DMS 273 (cell line): ENCODE data around the gene MYO1H.

Experiments
- DNase-seq: peaks from one replicate; lab custom pipeline; 2025; ENCODE audit not compliant: unreplicated experiment; lab: John Stamatoyannopoulos, UW

Gene MYO1H

DNA sequence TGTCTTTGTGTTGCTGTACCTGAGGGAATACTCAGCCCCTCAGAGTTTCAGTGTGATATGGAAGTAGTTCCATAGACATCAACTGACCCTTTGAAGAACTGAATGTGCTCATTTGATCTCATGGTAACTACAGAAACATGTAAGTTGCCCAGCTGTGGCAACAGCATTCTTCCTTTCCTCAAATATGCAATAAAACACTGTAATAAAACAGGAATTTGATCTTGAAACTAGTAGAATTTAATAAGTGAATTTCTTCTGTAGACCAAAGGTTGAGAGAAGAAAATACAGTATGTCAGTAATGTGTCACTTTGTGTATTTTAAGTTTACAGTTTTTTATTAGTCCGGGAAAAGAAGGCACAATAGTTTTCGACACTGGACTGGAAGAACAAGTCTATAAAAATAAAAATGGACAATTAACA is 97.5 kb downstream of the MYO1H start:
- no peak for DNase-seq

DNA sequence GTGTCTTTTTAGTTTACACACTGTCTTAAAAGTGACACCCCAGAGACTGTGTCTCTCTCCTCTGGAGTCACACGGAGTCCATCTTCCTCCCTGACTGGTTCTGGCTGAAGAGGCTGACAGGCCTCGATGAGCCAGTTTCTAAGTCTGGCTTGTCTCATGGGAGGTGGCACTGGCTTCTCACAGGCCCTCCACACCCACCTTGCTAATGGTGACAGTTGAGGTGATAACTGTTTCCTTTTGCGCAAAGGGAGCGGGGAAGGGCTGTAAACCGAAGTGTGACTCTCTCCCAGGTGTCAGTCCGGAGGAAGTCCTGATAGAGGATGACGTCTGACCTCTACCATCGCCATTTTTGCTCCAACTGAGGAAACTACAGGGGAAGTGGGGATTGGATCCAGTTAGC is 99.2 kb downstream of the MYO1H start:
- no peak for DNase-seq

DNA sequence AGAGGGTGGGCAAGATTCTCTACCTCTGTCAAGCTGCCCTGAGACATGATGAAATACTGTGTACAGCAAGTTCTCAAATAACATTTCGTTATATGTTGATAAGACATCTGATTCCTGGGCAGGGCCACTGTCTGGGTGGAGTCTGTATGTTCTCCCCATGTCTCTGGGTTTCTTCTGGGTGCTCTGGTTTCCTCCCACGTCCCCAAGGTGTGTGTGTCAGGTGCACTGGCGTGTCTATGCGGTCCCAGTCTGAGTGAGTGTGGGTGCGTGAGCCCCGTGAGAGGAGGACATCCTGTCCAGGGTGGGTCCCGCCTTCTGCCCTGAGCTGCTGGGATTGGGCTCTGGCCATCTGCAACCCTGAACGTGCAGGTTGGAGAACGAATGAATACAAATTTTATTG is 99.8 kb downstream of the MYO1H start:
- DNase-seq: no peak

DNA sequence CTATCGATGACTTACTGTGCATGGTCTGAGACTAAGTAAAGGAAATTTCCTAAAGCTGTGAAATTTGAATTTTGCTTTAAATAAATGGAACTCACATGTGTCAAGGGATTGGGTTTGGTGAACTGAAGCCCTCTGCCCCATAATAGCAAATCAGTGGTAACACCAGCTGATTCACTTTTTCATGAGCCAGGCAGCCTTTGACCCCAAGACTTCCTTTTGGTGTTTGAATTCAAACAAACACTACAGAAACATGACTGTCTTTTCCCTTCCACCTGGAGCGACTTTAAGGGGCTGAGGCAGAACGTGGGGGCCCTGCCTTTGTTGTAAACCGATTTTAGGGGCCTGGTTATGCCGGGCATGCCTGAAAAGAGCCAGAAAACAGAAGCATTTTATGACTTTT is 100.6 kb downstream of the MYO1H start:
- DNase-seq: no peak

DNA sequence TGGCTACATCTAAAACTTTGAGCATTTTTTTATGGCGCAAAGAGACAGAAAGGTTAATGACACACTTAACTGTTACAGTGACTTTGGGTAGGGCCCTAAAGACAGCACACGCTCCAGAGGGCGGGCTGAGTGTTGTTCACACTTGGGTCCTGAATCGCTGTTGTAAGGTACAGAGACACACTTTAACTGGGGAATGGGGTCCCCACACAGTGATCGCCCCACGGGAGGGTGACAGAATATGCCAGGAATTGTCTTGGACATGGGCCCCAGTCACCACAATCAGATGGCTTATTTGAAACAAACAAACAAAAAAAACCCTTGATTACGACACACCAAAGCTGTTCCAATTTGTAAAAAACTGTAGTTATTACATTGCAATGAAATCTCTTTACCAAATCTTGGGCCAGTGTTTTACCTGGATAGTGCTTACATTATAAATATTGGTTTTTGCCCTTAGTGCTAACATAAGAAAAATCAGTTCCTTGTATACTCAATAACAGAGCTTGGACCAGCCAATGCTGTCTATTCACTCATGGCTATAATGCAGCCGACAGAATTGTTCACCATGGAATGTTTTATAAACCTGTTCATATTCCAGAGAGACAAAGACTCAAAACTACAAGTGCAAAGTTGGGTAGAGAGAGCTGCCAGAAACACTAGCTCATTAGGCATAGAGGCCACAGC is 101.1 kb downstream of the MYO1H start:
- DNase-seq: no peak

DNA sequence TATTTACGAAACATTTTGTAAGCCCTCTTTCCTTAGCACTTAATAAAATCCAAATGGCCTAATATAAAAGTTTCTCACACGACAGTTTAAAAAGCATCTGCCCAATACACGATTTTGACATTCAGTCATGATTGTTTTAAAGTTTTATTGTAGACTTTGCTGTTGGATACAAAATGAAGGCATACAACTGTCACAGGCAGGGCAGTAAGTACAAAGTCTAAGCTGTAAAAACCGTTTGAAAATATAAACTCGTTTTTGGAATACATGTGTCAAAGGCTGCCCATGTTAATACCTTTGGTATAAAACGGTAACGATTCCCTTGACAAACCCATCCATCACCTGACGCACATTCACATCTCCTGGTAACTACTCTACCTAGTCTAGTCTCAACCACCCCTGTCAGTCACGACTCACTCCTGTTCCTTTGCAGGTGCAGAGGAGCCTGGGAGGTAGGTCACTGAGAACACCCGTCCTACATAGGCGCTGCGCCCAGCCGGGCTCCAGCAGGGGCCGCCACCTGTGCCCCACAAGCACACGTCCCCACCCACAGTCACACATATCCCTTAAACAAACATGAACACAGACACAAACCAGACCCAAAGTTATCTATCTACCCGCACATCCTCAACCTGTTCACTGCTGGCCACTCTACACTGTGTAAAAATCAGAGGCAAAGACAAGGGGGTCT is 102.3 kb downstream of the MYO1H start:
- DNase-seq: no peak

DNA sequence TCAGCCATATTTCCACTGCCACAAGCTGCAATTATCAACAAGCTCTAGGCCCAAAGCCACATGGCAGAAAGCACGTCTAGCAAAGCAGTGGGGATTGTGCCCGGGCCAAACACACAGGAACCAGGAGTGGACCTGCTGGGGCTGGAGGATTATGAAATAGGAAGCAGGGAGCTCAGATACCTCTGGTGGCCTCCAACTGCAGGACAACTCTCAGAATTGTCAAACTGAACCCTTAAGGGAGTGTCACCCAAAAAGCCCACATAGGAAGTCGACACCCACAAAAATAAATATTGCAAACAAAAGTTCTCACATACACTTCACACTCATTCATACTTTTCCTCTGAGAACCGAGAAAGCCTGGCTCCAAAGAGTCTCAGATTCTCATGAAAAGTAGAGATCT is 103.3 kb downstream of the MYO1H start:
- DNase-seq: no peak

DNA sequence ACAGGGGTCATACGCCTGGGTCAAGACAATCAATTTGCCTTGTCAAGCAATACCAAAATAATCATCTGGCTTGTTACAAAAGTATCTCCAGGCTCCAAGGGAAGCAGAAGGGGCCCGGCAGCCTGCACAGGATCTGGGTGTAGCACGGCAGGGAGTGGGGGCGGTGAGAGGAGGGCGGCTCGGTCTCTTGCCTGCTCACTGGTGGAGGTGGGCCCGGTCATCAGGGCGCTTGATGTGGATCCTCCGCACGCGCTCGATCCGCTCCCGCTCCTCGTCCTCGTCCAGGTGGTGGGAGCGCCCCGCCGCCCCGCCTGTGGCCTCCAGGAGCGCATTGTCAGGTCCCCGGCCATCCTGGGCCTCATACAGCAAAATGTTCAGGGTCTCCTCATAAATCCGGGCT is 103.7 kb downstream of the MYO1H start:
- no peak for DNase-seq

DNA sequence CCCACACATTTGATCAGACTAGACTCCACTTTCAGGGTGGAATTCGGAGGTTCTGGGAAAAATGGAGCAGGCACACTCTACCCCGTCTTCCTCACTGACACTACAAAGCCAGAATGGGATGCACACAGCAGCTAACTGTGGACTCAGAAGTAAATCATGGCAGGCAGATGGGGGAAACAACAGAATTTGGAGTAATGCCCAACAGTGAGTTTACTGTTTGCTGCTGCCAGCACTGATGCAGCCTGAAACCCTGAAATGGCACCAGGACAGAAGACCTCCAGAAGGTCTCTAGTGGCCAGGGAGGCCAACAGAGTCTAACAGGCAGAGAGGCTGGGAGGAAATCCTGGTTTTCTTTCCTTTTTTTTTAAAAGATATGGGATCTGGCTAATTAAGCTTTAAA is 104.8 kb downstream of the MYO1H start:
- DNase-seq: peak; percentile 85

DNA sequence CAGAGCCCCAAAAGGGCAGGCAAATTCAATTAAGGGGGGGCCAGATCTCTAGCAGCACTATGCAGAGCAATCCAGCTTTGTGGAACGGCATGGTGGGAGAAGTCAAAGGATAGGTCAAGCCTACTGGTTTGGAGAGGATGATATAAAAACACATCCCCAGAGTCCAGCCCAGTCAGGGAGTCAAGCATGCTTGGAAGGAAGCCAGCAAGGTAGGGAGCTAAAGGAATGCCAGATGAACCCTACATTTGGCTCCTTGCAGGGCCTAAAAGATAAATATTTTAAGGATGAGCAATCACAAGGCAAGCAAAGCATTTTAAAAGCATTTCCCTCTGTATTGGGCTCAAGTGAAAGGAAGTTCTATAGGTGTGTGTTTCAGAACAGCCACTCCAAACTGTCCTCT is 108.0 kb downstream of the MYO1H start:
- no peak for DNase-seq

DNA sequence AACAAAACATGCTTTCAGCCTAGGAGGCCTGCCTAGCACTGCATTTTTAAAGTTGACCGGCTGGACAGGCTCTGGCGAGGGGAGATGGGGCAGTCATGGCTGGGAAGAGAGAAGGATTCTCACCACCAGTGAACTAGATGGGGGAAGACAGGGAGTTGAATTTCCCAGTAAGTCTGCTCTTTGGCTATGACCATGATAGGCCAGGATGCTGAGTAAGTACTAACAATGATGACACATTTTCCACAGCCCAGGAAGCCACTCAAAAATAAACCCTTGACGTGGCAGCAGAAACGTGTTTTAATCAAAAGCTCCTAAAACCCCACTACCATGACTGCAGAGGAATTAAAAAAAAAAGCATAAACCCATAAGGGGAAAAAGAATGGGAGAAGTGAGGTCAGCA is 110.4 kb downstream of the MYO1H start:
- DNase-seq: no peak

DNA sequence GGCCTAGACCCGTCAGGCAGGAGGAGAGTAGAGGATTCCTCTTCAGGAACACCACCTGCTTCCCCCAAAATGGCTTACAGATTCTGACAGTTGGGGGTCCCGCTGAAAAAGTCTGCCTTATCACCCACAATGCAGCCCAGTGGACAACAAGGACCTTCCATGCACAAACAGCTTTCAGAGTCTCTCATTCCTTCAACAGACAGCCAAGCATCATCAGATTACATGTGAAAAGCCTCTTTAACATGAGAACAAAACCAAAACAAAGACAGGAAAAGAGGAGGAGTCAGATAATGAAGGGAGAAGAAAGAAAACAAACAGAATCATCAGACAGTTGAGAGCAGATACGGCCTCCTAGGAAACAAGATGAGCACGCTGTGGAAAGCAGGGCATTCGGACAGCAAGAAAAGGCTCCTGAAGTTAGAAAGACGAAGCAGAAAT is 111.1 kb downstream of the MYO1H start:
- no peak for DNase-seq

DNA sequence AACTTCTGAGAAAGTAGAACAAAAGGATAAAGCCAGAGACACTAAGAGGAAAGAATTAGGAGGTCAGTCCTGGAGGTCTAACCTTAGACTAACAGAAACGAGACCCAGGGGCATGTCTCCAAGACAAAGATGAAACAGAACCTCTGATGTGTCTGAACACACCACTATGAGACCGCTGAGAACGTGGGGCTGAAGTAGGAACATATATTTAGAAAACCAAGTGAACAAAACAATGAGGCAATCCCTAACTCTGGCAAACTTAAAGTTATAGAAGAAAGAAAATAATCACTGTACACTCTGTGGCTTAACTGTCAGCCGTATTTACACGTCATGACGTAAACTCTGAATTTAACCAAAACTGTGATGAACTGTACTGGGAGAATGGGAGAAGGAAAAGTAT is 111.5 kb downstream of the MYO1H start:
- no peak for DNase-seq

DNA sequence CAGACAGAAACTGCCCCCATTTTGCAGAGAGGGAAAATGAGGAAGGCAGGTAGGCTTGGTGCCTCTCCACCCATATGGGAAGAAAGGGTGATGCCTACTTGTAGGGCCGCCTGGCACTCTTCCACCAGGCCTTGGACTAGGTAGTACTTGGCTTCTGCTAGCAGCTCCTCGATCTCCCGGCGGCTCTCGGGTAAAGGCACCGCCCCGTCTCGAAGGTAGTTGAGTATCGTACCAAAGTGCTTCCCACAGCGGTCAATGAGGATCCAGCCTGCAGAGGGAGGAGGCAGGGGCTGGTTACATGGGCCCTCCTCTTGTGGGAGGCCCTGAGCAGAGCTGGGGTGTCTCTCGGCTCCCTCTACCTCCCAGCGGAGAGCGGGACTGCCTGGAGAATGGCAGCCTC is 112.8 kb downstream of the MYO1H start:
- DNase-seq: no peak

DNA sequence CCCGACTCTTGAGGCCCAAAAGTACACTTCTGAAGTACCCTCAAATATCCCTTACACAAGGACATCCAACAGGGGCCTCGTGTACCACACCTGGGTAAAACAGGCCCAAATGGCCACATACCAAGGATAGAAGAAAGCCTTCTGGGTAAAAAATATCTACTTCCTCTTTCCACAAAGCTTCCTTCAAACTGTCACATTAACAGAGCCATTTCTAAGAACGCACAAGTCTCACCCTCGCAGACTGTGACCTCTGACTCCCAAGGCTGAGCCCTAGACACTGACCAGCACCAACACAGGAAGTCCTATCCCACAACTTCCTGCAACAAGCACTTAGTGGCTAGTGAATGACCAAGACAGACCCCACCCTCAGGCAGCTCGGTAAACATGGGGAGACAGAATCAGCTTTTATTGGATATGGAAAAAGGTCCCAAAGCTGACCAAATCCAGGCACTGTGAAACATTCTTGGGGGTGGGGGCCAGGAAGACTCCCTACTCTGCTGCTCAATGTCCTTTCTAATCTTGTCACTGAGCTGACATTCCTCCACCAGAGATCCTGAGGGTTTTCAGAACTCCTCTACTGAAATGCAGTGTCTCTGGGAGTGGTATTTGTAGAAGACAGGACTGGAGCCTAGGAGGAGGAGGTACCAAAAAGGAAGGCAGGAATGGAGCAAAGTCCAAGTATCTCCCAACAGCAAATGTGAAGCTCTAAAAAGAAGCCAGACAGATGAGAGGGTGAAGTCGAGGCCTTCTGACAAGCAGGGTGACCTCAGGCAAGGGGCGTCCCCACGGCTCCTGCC is 113.5 kb downstream of the MYO1H start:
- no peak for DNase-seq

DNA sequence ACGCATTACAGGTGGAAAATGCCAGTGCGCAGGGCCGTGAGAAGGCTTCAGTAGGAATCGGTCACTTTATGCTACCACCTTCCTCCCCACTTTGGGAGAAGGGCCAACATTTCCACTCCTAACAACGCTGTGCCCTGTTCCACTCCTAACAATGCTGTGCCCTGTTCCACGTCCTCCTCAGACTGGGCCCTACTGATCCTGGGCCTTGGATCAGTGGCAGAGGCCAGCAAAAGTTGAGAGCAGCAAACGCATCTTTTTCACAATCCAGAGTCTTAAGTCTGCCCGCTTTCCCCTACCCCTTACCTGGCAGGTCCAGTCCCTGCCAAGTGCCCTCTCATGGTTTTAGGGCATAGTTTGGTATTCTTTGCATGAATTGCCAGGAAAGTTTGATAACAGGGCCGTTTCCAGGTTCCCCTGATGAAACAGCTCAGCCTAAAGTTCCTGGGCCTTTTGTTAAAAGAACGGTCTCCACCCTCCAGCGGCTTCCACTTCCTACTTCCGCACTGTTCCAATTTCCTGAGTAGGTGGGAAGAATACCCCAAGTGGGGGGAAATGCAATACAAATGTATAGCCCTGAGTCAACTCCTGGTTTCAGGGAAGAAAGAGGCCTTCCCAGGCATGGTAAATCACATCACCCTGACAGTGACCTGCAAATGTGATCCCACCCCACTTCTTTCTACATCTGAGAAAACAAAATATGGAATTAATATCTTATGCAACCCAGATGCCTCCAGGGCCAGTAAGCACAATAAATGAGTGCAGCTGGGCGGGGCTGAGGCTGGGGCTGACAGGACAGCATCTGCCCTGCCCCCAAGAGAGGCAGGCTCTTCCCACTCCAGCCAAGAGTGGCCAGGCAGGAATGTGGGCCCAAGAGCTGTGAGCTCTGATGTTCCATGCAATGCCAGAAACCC is 114.4 kb downstream of the MYO1H start:
- DNase-seq: no peak

DNA sequence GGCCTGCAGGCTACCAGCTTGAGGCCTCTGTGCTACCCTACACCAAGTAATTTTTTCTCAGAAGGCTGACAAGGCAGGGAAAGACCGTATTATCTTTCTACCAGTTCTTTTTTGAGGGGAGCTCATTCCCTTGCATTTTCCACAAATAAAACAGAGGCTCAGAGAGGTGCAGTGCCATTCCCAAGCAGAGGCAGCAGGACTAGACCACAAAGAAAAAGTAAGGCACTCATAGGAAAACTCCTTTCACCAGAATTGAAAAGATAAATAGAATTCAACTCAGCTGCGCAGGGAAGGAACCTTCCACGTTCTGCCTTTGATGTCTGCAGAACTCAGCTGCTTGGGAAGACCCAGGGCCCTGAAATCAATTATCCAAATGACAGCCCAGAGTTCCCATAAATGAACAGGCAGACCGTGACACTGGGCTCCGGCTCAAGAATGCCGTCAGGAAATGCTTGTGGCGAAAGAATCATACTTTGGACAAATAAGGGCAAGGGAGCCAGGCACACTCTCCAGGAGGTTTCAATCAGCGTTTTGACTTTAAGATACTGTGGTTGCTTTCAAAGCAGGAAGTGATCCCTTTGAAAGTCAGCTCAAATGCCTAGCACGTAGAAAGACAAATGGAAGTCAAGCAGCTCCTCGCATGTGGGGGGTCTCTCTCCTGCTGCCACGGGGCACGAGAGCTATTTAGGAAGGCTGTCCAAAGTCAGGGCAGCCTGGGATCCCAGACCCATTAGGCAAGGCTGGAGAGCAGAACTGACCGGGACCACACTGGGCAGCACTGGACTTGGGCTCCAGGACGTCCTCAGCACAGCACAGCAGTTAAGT is 115.4 kb downstream of the MYO1H start:
- no peak for DNase-seq

DNA sequence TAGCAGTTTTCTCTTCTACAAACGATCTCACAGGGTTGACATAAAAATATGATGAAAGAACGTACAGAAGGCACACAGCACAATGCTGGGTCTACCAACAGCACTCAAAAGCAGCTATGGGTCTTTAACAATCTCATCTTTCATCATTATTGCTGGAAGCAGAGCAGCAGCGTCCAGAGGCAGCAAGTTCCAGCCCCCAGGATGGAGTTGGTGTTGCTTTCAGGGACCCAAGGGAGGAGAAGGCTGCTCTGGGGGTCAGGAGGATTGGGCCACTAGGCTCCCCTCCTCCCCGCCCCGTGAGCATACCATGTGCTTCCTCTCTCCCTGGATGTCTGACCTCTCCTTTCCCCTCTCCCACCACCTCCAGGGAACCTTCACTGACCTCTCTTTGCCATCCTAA is 116.1 kb downstream of the MYO1H start:
- no peak for DNase-seq

DNA sequence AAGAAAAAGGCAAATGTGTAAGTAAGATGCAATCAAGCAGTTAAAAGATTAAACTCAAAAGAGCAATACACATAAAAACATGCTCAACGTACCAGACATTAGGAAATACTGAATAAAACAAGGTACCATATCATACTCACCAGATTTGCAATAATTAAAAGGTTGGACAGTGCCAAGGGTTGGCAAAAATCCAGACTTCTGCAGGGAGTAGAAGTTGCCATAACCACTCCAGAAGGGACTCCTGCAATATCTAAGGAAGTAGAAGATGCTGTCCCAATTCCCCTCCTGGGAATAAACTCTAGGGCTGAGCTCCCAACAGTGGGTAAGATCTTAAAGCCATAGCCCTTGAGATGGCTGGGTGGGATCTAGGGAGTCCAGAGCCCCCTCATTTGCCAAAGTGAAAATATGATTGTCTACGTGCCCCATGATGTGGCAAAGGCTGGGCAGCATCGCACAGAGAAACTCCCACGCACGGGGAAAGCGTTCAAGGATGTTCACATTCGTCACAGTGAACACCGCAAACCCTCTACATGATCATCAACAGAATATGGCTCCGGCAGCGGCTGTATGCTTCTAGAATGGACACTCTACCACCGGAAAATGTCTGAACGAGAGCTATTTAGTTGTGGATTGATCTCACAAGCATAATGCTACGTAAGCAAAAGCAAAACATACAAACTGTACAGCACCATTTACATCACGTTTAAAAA is 117.1 kb downstream of the MYO1H start:
- DNase-seq: peak; percentile 23

DNA sequence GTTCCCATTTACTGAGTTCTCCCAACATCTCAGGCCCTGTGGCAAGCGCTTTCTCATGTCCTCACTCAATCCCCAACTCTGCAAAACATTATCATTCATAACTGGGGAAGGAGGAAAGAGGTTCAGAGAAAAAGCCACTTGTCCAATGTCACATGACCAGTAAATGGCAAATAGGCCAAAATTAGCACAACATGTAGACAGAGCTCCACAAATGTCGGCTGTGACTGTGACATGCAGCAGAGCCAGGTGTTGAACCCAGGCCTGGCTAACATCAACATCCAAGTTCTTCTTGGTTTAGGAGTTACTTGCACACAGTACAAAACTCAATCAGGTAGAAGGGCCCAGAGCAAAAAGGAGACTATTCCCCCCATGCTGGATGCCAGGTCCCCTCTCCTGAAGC is 118.6 kb downstream of the MYO1H start:
- no peak for DNase-seq
